C1 segment of cervical spinal cord (tissue), 14 donors: ENCODE results near the gene SAXO2.
A peak's percentile ranks its signal among the peaks of the same experiment; 100 is the strongest.
"Not testable (repeated sequence)": the region's sequence is repeated elsewhere in the genome, so short reads cannot be mapped to it uniquely, and the experiment has no call there.

Experiments used
- DNase-seq, 14 donors: peaks; one replicate each; lab custom pipeline; 2025; lab: John Stamatoyannopoulos, UW

Gene SAXO2

GRCh38 chr15:82313951-82314768 is 51.5 kb downstream of the SAXO2 start:
- not testable (repeated sequence) for DNase-seq

GRCh38 chr15:82314769-82315518 is 52.3 kb downstream of the SAXO2 start:
- peak in 1 of 14 donors; percentile 49 for DNase-seq

GRCh38 chr15:82315519-82316246 is 53.1 kb downstream of the SAXO2 start:
- DNase-seq = peak in 1 of 14 donors; percentile 83

- not testable (repeated sequence) for DNase-seq
Observed at GRCh38 chr15:82316247-82317090, 53.9 kb downstream of the SAXO2 start.

- DNase-seq = no peak
Observed at GRCh38 chr15:82317091-82317489, 54.5 kb downstream of the SAXO2 start.

GRCh38 chr15:82317516-82317915 is 54.9 kb downstream of the SAXO2 start:
- DNase-seq = not testable (repeated sequence)

- not testable (repeated sequence) for DNase-seq
Observed at GRCh38 chr15:82318281-82318680, 55.7 kb downstream of the SAXO2 start.

GRCh38 chr15:82319522-82320278 is 57.1 kb downstream of the SAXO2 start:
- DNase-seq = not testable (repeated sequence)

GRCh38 chr15:82320861-82321260 is 58.2 kb downstream of the SAXO2 start:
- not testable (repeated sequence) for DNase-seq

GRCh38 chr15:82322488-82322887 is 59.9 kb downstream of the SAXO2 start:
- not testable (repeated sequence) for DNase-seq

- not testable (repeated sequence) for DNase-seq
Observed at GRCh38 chr15:82324831-82325230, 62.2 kb downstream of the SAXO2 start.

GRCh38 chr15:82325646-82326045 is 63.0 kb downstream of the SAXO2 start:
- not testable (repeated sequence) for DNase-seq

- DNase-seq = not testable (repeated sequence)
Observed at GRCh38 chr15:82326896-82327295, 64.3 kb downstream of the SAXO2 start.

- not testable (repeated sequence) for DNase-seq
Observed at GRCh38 chr15:82327372-82327771, 64.8 kb downstream of the SAXO2 start.

GRCh38 chr15:82329039-82329438 is 66.4 kb downstream of the SAXO2 start:
- not testable (repeated sequence) for DNase-seq

- not testable (repeated sequence) for DNase-seq
Observed at GRCh38 chr15:82330921-82331320, 68.3 kb downstream of the SAXO2 start.

- not testable (repeated sequence) for DNase-seq
Observed at GRCh38 chr15:82331576-82332304, 69.1 kb downstream of the SAXO2 start.

- DNase-seq = not testable (repeated sequence)
Observed at GRCh38 chr15:82332711-82333602, 70.3 kb downstream of the SAXO2 start.
